Stimulated activated CD8-positive, alpha-beta memory T cell treated with anti-CD3 and anti-CD28 coated beads, Interleukin-4, amount 100 ng/mL, for 1 hour (primary cell): Measurements from ENCODE around the gene DPH5.
"Not testable (repeated sequence)": the region's sequence is repeated elsewhere in the genome, so short reads cannot be mapped to it uniquely, and the experiment has no call there.

Source experiments
- DNase-seq, 2 donors: peaks; one replicate each; pipeline ENCODE4 v3.0.0-alpha.2; 2020; ENCODE audit warnings: low read depth in 2 of 2, low spot score in 1 of 2

Gene DPH5

DNA sequence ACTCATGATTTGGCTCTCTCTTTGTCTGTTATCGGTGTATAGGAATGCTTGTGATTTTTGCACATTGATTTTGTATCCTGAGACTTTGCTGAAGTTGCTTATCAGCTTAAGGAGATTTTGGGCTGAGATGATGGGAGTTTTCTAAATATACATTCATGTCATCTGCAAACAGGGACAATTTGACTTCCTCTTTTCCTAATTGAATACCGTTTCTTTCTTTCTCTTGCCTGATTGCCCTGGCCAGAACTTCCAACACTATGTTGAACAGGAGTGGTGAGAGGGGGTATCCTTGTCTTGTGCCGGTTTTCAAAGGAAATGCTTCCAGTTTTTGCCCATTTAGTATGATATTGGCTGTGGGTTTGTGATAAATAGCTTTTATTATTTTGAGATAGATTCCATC, 79.5 kb downstream of the DPH5 start:
- DNase-seq = not testable (repeated sequence)

DNA sequence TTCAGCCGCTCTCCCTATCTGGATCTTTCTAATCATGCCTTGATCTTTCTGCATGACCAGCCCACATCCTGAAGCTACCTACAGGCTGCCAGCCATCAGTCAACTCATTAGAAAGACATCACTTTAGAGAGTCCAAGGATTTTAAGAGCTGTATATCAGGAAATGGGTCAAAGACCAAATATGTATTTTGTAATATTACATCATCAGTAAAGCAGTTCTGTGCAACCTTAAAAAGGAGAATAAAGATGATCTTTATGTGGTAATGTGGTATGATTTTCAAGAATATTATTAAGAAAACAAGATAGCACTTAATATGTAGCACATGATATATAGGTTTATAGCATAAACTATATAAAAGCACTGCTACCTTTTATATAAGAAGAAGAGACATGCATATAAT, 82.1 kb downstream of the DPH5 start:
- no peak for DNase-seq

GRCh38 chr1:100942304-100943046, 83.1 kb downstream of the DPH5 start:
- DNase-seq = no peak

DNA sequence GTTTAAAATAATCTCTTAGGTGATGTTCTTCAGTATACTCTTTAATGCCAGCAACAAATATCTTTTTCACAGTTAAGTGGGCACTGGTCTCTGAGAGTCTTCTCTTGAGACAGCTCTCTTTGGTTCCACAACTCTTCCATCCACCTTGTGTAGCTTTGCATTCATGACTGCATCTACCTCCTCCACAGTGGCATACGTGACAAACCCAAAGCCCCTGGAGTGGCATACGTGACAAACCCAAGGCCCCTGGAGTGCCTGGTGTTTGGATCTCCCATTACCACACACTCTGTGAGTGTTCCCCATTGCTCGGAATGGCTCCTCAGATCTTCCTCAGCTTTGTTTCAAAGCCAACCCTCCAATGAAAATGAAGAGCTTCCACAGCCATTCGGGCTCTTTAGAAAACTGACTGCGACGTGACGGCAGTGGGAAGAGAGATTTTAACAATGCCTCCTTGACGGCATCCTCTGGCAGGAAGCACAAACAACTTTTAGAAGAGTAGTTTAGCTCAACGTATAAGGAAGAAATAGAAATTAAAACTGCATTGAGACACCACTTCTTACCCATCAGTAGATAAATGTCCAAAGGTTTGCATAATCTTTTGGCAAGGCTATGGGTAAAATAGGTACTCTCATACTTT, 83.9 kb downstream of the DPH5 start:
- no peak for DNase-seq

- no peak for DNase-seq
Observed at GRCh38 chr1:100941098-100941527, 84.5 kb downstream of the DPH5 start.
